ENCODE results near the gene ANKRD27.
"Not testable (repeated sequence)": the region's sequence is repeated elsewhere in the genome, so short reads cannot be mapped to it uniquely, and the experiment has no call there.

ANKRD27 gene

GRCh38 chr19:32599258-32599657, 75.7 kb downstream of the ANKRD27 start:
- TF ChIP-seq CTCF (IDR thresholded peaks at IDR 0.05; ENCODE audit: low read depth, low read length) = no peak
- H3K4me3 ChIP-seq (ENCODE audit: low read depth, low read length) = no peak overlapping the region

DNA sequence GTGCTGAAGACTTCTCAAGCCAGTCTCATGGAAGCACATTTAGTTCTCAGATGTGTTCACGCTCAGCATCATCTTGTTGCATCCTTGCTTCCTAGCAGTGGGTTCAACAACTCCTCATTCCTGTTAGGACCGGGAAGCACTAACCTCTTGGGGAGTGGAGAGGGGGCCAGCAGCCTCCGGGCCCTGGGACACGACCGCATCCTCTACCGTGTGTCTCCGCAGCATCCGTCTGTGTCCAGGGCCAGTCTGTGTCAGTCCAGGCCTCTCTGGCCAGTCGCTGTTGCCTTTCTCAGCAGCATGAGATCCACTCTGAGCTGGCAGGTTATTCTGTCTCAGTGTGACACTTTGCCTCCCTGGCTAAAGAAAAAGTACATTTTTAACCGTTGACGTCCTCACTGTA, 77.0 kb downstream of the ANKRD27 start:
- no peak overlapping the region for H3K4me3 ChIP-seq (ENCODE audit: low read depth, low read length)
- TF ChIP-seq CTCF (IDR thresholded peaks at IDR 0.05; ENCODE audit: low read depth, low read length) = no peak

DNA sequence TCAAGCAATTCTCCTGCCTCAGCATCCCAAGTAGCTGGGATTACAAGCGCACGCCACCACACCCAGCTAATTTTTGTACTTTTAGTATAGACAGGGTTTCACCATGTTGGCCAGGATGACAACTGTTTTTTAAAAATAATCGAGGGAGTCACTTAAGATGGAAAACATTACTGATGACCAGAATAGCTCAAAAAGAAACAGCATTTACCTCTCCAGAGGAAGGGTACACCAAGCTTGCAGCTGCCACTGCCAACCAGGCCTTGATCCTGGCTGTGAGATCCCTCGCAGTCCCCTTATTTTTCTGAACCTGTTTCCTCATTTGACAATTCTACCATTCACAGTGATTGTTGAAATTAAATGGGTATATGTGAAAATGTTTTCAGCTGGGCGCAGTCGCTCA, 79.5 kb downstream of the ANKRD27 start:
- no peak overlapping the region for H3K4me3 ChIP-seq (ENCODE audit: low read depth, low read length)
- TF ChIP-seq CTCF (IDR thresholded peaks at IDR 0.05; ENCODE audit: low read depth, low read length) = no peak

DNA sequence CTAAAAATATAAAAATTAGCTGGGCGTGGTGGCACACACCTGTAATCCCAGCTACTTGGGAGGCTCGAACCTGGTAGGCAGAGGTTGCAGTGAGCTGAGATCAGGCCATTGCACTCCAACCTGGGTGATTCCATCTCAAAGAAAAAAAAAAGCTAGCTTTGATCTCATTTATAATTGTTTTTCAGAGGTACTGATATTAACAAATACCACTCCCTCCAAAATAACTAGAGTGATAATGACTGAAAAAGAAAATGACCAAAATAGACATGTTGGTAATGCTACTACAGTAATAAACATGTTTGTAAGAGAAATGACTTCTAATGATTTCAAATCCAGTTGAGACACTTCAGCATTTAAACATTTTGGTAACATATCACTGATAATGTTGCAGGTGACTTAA, 81.0 kb downstream of the ANKRD27 start:
- no peak for TF ChIP-seq CTCF (IDR thresholded peaks at IDR 0.05; ENCODE audit: low read depth, low read length)
- no peak overlapping the region for H3K4me3 ChIP-seq (ENCODE audit: low read depth, low read length)

GRCh38 chr19:32587747-32588504, 87.1 kb downstream of the ANKRD27 start:
- not testable (repeated sequence) for H3K4me3 ChIP-seq (ENCODE audit: low read depth, low read length)

DNA sequence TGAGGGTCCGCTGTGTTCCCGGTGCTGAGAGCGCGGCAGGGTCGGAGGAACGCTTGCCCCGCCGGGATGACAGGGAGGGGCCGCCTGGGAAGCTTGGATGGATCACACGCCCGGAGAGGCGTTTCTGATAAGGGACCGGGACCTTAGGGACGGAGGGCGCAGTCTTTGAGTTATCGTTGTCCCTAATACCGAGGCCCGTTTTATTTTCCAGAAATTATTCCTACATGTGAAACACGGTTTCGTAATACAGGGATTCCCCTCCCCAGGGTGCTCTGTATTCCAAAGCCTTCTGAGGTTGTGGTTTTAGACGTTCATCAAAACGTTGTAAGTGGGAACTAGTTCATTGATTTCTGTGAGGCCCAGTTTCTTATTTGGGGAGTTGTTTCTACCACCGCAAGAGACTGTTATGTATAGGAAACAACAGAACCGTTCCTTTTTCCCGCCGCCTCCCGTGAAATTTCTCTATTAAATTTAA, 93.2 kb downstream of the ANKRD27 start:
- peak overlapping the region; percentile 95 for H3K4me3 ChIP-seq (ENCODE audit: low read depth, low read length)
- no peak for TF ChIP-seq CTCF (IDR thresholded peaks at IDR 0.05; ENCODE audit: low read depth, low read length)

DNA sequence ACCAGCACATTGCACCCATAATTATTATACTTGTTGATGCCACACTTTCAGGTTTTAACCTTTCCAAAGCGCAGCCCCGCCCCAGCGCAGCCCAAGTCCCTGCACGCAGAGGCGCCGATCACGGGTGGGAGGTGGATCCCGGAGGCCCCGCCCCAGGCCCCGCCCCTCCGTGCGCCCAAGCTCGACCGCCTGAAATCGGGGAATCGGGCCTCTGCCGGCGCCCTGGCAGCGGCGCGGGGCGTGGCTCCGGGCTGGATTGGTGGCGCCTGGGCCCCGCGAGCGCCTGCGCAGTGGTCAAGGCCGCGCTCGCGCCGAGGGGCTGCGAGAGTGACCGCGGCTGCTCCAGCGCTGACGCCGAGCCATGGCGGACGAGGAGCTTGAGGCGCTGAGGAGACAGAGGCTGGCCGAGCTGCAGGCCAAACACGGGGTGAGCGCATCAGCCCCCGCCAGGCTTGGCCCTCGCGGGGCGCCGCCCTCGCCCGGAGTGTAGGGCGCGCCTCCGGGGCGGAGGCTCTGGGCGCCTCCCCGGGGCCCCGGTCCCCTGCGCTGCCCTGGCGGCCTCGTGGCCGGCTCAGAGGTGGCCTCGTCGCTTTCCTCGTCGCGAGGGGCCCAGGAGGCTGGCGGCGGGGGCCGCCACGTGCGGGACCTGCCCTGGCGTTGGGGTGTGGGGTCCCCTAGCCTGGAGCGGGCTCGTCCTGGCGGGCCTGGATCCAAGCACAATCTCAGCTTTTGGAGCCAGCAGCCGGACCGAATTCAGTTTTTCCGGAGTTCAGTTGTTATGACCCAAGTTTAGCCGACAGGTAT, 93.9 kb downstream of the ANKRD27 start, which contains the start of gene PDCD5:
Gene PDCD5 (plus strand): TSS at position 290 of the 804 bp plus-strand sequence. CDS start 72 bp downstream, at position 362.
- no peak for TF ChIP-seq CTCF (IDR thresholded peaks at IDR 0.05; ENCODE audit: low read depth, low read length)

More for the DNA sequence above, 93.9 kb downstream of the ANKRD27 start, which contains the start of gene PDCD5:
- peak within 1 kb of the TSS; percentile 95 for H3K4me3 ChIP-seq (ENCODE audit: low read depth, low read length)
